Endodermal cell (in vitro differentiated cells): ENCODE measurements around the gene SLC38A3. TPM values are rescaled to one million over a fixed set of nuclear protein-coding genes. Genes with fewer than 3 reads are reported as not detected.

ENCODE experiments used
- DNase-seq: peaks from one replicate; pipeline ENCODE4 v3.0.0-alpha.2; 2017
- H3K27ac ChIP-seq: 2 replicates; pipeline ENCODE4 v1.5.1; 2013; ENCODE audit warnings: mild to moderate bottlenecking, low read depth, low read length, moderate library complexity
- H3K27me3 ChIP-seq: 2 replicates; pipeline ENCODE4 v1.6.1; 2013; ENCODE audit warnings: mild to moderate bottlenecking, low read length, moderate library complexity; ENCODE audit not compliant: insufficient read depth, control insufficient read depth, poor library complexity, severe bottlenecking
- H3K36me3 ChIP-seq: 2 replicates; pipeline ENCODE4 v1.7.0; 2013; ENCODE audit warnings: mild to moderate bottlenecking, low read length, moderate library complexity; ENCODE audit not compliant: control insufficient read depth, insufficient read depth
- H3K4me1 ChIP-seq: one replicate; pipeline ENCODE4 v1.7.0; 2013; ENCODE audit warnings: low read length; ENCODE audit not compliant: control insufficient read depth, insufficient read depth
- H3K4me3 ChIP-seq: 2 replicates; pipeline ENCODE4 v1.5.1; 2013; ENCODE audit warnings: mild to moderate bottlenecking, low read length, moderate library complexity
- H3K9ac ChIP-seq: 2 replicates; pipeline ENCODE4 v1.6.1; 2013; ENCODE audit warnings: mild to moderate bottlenecking, low read length, moderate library complexity; ENCODE audit not compliant: poor library complexity, severe bottlenecking; ENCODE audit errors: extremely low read depth
- H3K9me3 ChIP-seq: 2 replicates; pipeline ENCODE4 v1.6.1; 2013; ENCODE audit warnings: mild to moderate bottlenecking, low read length, moderate library complexity; ENCODE audit not compliant: control insufficient read depth
- H3K27ac Mint-ChIP-seq: 2 replicates; pipeline ENCODE4 v1.8.0; 2020; ENCODE audit warnings: mixed read lengths
- H3K27me3 Mint-ChIP-seq: 2 replicates; pipeline ENCODE4 v1.8.0; 2021; ENCODE audit warnings: mild to moderate bottlenecking, mixed read lengths; ENCODE audit not compliant: insufficient read depth
- H3K36me3 Mint-ChIP-seq: 2 replicates; pipeline ENCODE4 v1.8.0; 2020; ENCODE audit warnings: low read depth, mixed read lengths
- H3K4me1 Mint-ChIP-seq: 2 replicates; pipeline ENCODE4 v1.8.0; 2020; ENCODE audit warnings: mixed read lengths
- H3K4me3 Mint-ChIP-seq: 2 replicates; pipeline ENCODE4 v1.8.0; 2020; ENCODE audit warnings: mild to moderate bottlenecking, moderate library complexity, mixed read lengths
- H3K9me3 Mint-ChIP-seq: 2 replicates; pipeline ENCODE4 v1.8.0; 2020; ENCODE audit warnings: mild to moderate bottlenecking, mixed read lengths
- CTCF ChIP-seq: fragments of 200-600 bp; sonication (generic); conservative IDR thresholded peaks from 2 replicates; pipeline ENCODE4 v1.5.0; 2021; ENCODE audit warnings: antibody characterized with exemption, mild to moderate bottlenecking
- WGBS, 2 experiments: methylation state at CpG; one replicate each; pipeline versions ENCODE4 v1.1.5 to v1.1.7; 2013; ENCODE audit warnings: missing lambda C conversion rate in 2 of 2, mixed read lengths in 1 of 2; ENCODE audit not compliant: insufficient coverage in 1 of 2, insufficient read length in 1 of 2; 5-methylcytosine and 5-hydroxymethylcytosine counted together
- total RNA-seq, 2 donors: library from RNA; stranded (reverse); fragmentation: NEBNext Ultra II Directional in 1 of 2; extraction: Animal tissue kit (Norgen Biotek cat#: 25700) in 1 of 2; gene quantifications; 2 replicates in 1 of 2; 3 replicates in 1 of 2; pipeline ENCODE4 v1.2.1, GENCODE V29; 2021

The SLC38A3 gene
- total RNA-seq, 2 donors from 2014 or later: 1.5 to 1.9 TPM

GRCh38 chr3:50265571-50265970 lies 60.5 kb downstream of the SLC38A3 start:
- Histone ChIP-seq H3K9ac (no peak overlapping the region), H3K27ac (peak overlapping the region; percentile 92)

GRCh38 chr3:50266017-50266416 lies 60.9 kb downstream of the SLC38A3 start:
- no peaks in the 10 kb centered on the region for H3K9me3 ChIP-seq
- peak; percentile 57 for DNase-seq
- H3K27me3 ChIP-seq: no peaks in the 10 kb centered on the region
- no peaks in the 10 kb centered on the region for H3K9me3 Mint-ChIP-seq
- H3K9ac ChIP-seq: no peak overlapping the region
- peaks cover 4% of the 10 kb centered on the region for H3K27me3 Mint-ChIP-seq
- H3K4me1 Mint-ChIP-seq: peaks cover 25% of the 10 kb centered on the region
- no peak for TF ChIP-seq CTCF
- H3K27ac ChIP-seq: peak overlapping the region; percentile 92
- no peak overlapping the region for H3K4me3 Mint-ChIP-seq
- no peaks in the 10 kb centered on the region for H3K36me3 ChIP-seq
- peaks cover 9% of the 10 kb centered on the region for H3K4me1 ChIP-seq
- WGBS, 2 experiments: 89 to 93% methylated on average over 2 to 6 of the region's 6 CpGs
- H3K27ac Mint-ChIP-seq: peak overlapping the region; percentile 64
- H3K4me3 ChIP-seq: no peak overlapping the region
- no peaks in the 10 kb centered on the region for H3K36me3 Mint-ChIP-seq

More at GRCh38 chr3:50265571-50265970, 60.5 kb downstream of the SLC38A3 start:
- H3K36me3 ChIP-seq: no peaks in the 10 kb centered on the region
- no peak overlapping the region for H3K4me3 ChIP-seq
- Mint-ChIP-seq H3K36me3 (no peaks in the 10 kb centered on the region), H3K4me3 (no peak overlapping the region), H3K9me3 (no peaks in the 10 kb centered on the region), H3K4me1 (peaks cover 27% of the 10 kb centered on the region), H3K27ac (peak overlapping the region; percentile 64), H3K27me3 (peaks cover 4% of the 10 kb centered on the region)
- no peak for TF ChIP-seq CTCF
- peaks cover 14% of the 10 kb centered on the region for H3K4me1 ChIP-seq
- no peak for DNase-seq
- WGBS, 2 experiments: 81 to 100% methylated on average over 1 of the region's 1 CpG
- no peaks in the 10 kb centered on the region for H3K27me3 ChIP-seq
- H3K9me3 ChIP-seq: no peaks in the 10 kb centered on the region

- H3K36me3 Mint-ChIP-seq: no peaks in the 10 kb centered on the region
- H3K4me1 Mint-ChIP-seq: peaks cover 22% of the 10 kb centered on the region
- no peak overlapping the region for H3K27ac Mint-ChIP-seq
- WGBS, 2 experiments: 83 to 94% methylated on average over 1 to 7 of the region's 7 CpGs
- no peak for DNase-seq
- H3K9ac ChIP-seq: no peak overlapping the region
- no peak for TF ChIP-seq CTCF
- peaks cover 9% of the 10 kb centered on the region for H3K4me1 ChIP-seq
- no peak overlapping the region for H3K27ac ChIP-seq
- no peaks in the 10 kb centered on the region for H3K27me3 ChIP-seq
- peaks cover 4% of the 10 kb centered on the region for H3K27me3 Mint-ChIP-seq
- no peaks in the 10 kb centered on the region for H3K9me3 ChIP-seq
- H3K4me3 ChIP-seq: no peak overlapping the region
- H3K9me3 Mint-ChIP-seq: no peaks in the 10 kb centered on the region
- H3K4me3 Mint-ChIP-seq: peak overlapping the region; percentile 19
- no peaks in the 10 kb centered on the region for H3K36me3 ChIP-seq
Measured at GRCh38 chr3:50266836-50267235, 61.8 kb downstream of the SLC38A3 start.
